BLaER1 (cell line): Measurements from ENCODE around the gene SYNGAP1.

Source experiments
- H3K27ac ChIP-seq: shearing (Covaris generic); formaldehyde crosslinking; 2 replicates; pipeline ENCODE4 v1.8.1; 2022
- H3K27me3 ChIP-seq: shearing (Covaris generic); formaldehyde crosslinking; 2 replicates; pipeline ENCODE4 v1.8.1; 2022
- H3K36me3 ChIP-seq: shearing (Covaris generic); formaldehyde crosslinking; 2 replicates; pipeline ENCODE4 v1.8.1; 2022
- H3K4me1 ChIP-seq: shearing (Covaris generic); formaldehyde crosslinking; 2 replicates; pipeline ENCODE4 v1.8.1; 2022
- H3K4me2 ChIP-seq: shearing (Covaris generic); formaldehyde crosslinking; 2 replicates; pipeline ENCODE4 v1.8.1; 2022
- H3K4me3 ChIP-seq: shearing (Covaris generic); formaldehyde crosslinking; 2 replicates; pipeline ENCODE4 v1.8.1; 2022
- H3K9ac ChIP-seq: shearing (Covaris generic); formaldehyde crosslinking; 2 replicates; pipeline ENCODE4 v1.8.1; 2022
- H3K9me3 ChIP-seq: shearing (Covaris generic); formaldehyde crosslinking; 2 replicates; pipeline ENCODE4 v1.8.1; 2022
- H4K20me1 ChIP-seq: shearing (Covaris generic); formaldehyde crosslinking; 2 replicates; pipeline ENCODE4 v1.8.1; 2022
- Cebpa-rat ChIP-seq: shearing (Covaris generic); IDR thresholded peaks from 2 replicates; pipeline ENCODE4 v1.8.1; 2022

SYNGAP1 gene

GRCh38 chr6:33443619-33444504 is 24.0 kb downstream of the SYNGAP1 start:
- Histone ChIP-seq H3K4me3 (no peak overlapping the region), H3K4me1 (no peaks in the 10 kb centered on the region), H4K20me1 (peaks cover 23% of the 10 kb centered on the region; the same call in 1 of the 2 replicates), H3K27me3 (no peaks in the 10 kb centered on the region), H3K9ac (no peak overlapping the region), H3K27ac (no peak overlapping the region), H3K9me3 (no peaks in the 10 kb centered on the region), H3K36me3 (peaks cover 98% of the 10 kb centered on the region), H3K4me2 (no peak overlapping the region)
- no peak for TF ChIP-seq Cebpa-rat

GRCh38 chr6:33445119-33445603 is 25.3 kb downstream of the SYNGAP1 start:
- H3K9me3 ChIP-seq: no peaks in the 10 kb centered on the region
- H3K4me3 ChIP-seq: no peak overlapping the region
- H3K36me3 ChIP-seq: peaks cover 98% of the 10 kb centered on the region
- H3K27ac ChIP-seq: no peak overlapping the region
- no peak overlapping the region for H3K9ac ChIP-seq
- no peaks in the 10 kb centered on the region for H3K27me3 ChIP-seq
- peaks cover 27% of the 10 kb centered on the region; the same call in 1 of the 2 replicates for H4K20me1 ChIP-seq
- no peaks in the 10 kb centered on the region for H3K4me1 ChIP-seq
- TF ChIP-seq Cebpa-rat: no peak
- H3K4me2 ChIP-seq: no peak overlapping the region

- H3K4me3 ChIP-seq: no peak overlapping the region
- no peaks in the 10 kb centered on the region for H3K4me1 ChIP-seq
- peaks cover 25% of the 10 kb centered on the region; the same call in 1 of the 2 replicates for H4K20me1 ChIP-seq
- no peaks in the 10 kb centered on the region for H3K27me3 ChIP-seq
- peaks cover 93% of the 10 kb centered on the region for H3K36me3 ChIP-seq
- no peaks in the 10 kb centered on the region for H3K9me3 ChIP-seq
- no peak for TF ChIP-seq Cebpa-rat
- H3K9ac ChIP-seq: no peak overlapping the region
- H3K4me2 ChIP-seq: no peak overlapping the region
- H3K27ac ChIP-seq: no peak overlapping the region
These were observed 26.5 kb downstream of the SYNGAP1 start for GRCh38 chr6:33446356-33446755.

- Histone ChIP-seq H3K4me2 (no peak overlapping the region), H4K20me1 (peaks cover 22% of the 10 kb centered on the region; the same call in 1 of the 2 replicates), H3K4me1 (peaks cover 18% of the 10 kb centered on the region), H3K27me3 (no peaks in the 10 kb centered on the region), H3K4me3 (no peak overlapping the region), H3K36me3 (peaks cover 61% of the 10 kb centered on the region), H3K9ac (no peak overlapping the region), H3K9me3 (no peaks in the 10 kb centered on the region), H3K27ac (no peak overlapping the region)
- TF ChIP-seq Cebpa-rat: no peak
These were observed 30.6 kb downstream of the SYNGAP1 start for GRCh38 chr6:33450434-33450833.

GRCh38 chr6:33451606-33452005 is 31.7 kb downstream of the SYNGAP1 start:
- Histone ChIP-seq H3K4me1 (peaks cover 22% of the 10 kb centered on the region), H3K9me3 (no peaks in the 10 kb centered on the region), H3K4me2 (no peak overlapping the region), H3K27me3 (no peaks in the 10 kb centered on the region), H3K36me3 (peaks cover 61% of the 10 kb centered on the region), H3K9ac (no peak overlapping the region), H3K27ac (no peak overlapping the region), H3K4me3 (no peak overlapping the region), H4K20me1 (peaks cover 22% of the 10 kb centered on the region; the same call in 1 of the 2 replicates)
- no peak for TF ChIP-seq Cebpa-rat

- H3K27ac ChIP-seq: no peak overlapping the region
- peaks cover 22% of the 10 kb centered on the region for H3K4me1 ChIP-seq
- TF ChIP-seq Cebpa-rat: no peak
- H3K9ac ChIP-seq: no peak overlapping the region
- peak overlapping the region; percentile 96 for H3K4me2 ChIP-seq
- peaks cover 61% of the 10 kb centered on the region for H3K36me3 ChIP-seq
- peaks cover 19% of the 10 kb centered on the region; the same call in 1 of the 2 replicates for H4K20me1 ChIP-seq
- H3K4me3 ChIP-seq: no peak overlapping the region
- no peaks in the 10 kb centered on the region for H3K27me3 ChIP-seq
- no peaks in the 10 kb centered on the region for H3K9me3 ChIP-seq
These were observed 32.6 kb downstream of the SYNGAP1 start for GRCh38 chr6:33452496-33452895.

GRCh38 chr6:33453393-33454008 is 33.6 kb downstream of the SYNGAP1 start:
- Histone ChIP-seq H3K4me1 (peaks cover 22% of the 10 kb centered on the region), H3K36me3 (peaks cover 54% of the 10 kb centered on the region), H3K9ac (peak overlapping the region; percentile 86), H3K27me3 (no peaks in the 10 kb centered on the region), H3K27ac (peak overlapping the region; percentile 79), H3K9me3 (no peaks in the 10 kb centered on the region), H3K4me3 (peak overlapping the region; percentile 83), H3K4me2 (peak overlapping the region; percentile 96), H4K20me1 (peaks cover 12% of the 10 kb centered on the region; the same call in 1 of the 2 replicates)
- no peak for TF ChIP-seq Cebpa-rat

- H3K36me3 ChIP-seq: peaks cover 47% of the 10 kb centered on the region
- peaks cover 5% of the 10 kb centered on the region; the same call in 1 of the 2 replicates for H4K20me1 ChIP-seq
- peaks cover 22% of the 10 kb centered on the region for H3K4me1 ChIP-seq
- H3K9me3 ChIP-seq: no peaks in the 10 kb centered on the region
- H3K27ac ChIP-seq: peak within 1 kb of the TSS; percentile 79
- H3K9ac ChIP-seq: peak within 1 kb of the TSS; percentile 86
- no peak for TF ChIP-seq Cebpa-rat
- H3K4me2 ChIP-seq: peak within 1 kb of the TSS; percentile 96
- peak within 1 kb of the TSS; percentile 83 for H3K4me3 ChIP-seq
- no peaks in the 10 kb centered on the region for H3K27me3 ChIP-seq
These were observed 34.4 kb downstream of the SYNGAP1 start, which contains the start of gene ZBTB9 for GRCh38 chr6:33454009-33454946. ZBTB9 (plus strand) TSS chr6:33454576; CDS start chr6:33455101, 525 bp downstream.

GRCh38 chr6:33455051-33455450 is 35.2 kb downstream of the SYNGAP1 start:
- no peak for TF ChIP-seq Cebpa-rat
- Histone ChIP-seq H3K27ac (peak overlapping the region; percentile 79), H4K20me1 (peaks cover 5% of the 10 kb centered on the region; the same call in 1 of the 2 replicates)

More at GRCh38 chr6:33455051-33455450, 35.2 kb downstream of the SYNGAP1 start:
- peaks cover 22% of the 10 kb centered on the region for H3K4me1 ChIP-seq
- H3K9me3 ChIP-seq: no peaks in the 10 kb centered on the region
- peak overlapping the region; percentile 96 for H3K4me2 ChIP-seq
- H3K9ac ChIP-seq: peak overlapping the region; percentile 86
- peaks cover 39% of the 10 kb centered on the region for H3K36me3 ChIP-seq
- no peaks in the 10 kb centered on the region for H3K27me3 ChIP-seq
- H3K4me3 ChIP-seq: peak overlapping the region; percentile 83
